ENCODE data around the gene TMEM238. TPM values are rescaled to one million over a fixed set of nuclear protein-coding genes. Genes with fewer than 3 reads are reported as not detected.

TMEM238 gene
- total and polyA plus RNA-seq, 2 experiments from 2014 or later, result 0.97 TPM; not detected in 1

- no peak overlapping the region for H3K27ac ChIP-seq
- DNase-seq, result peak; percentile 34
- 86 to 88% methylated on average over 28 to 42 of the region's 43 CpGs for WGBS, 2 experiments (ENCODE audit: low coverage in 1 of 2, low lambda C conversion rate in 2 of 2, missing lambda C conversion rate in 2 of 2)
These were observed 38.0 kb downstream of the TMEM238 start for GRCh38 chr19:55345818-55346724.

DNA sequence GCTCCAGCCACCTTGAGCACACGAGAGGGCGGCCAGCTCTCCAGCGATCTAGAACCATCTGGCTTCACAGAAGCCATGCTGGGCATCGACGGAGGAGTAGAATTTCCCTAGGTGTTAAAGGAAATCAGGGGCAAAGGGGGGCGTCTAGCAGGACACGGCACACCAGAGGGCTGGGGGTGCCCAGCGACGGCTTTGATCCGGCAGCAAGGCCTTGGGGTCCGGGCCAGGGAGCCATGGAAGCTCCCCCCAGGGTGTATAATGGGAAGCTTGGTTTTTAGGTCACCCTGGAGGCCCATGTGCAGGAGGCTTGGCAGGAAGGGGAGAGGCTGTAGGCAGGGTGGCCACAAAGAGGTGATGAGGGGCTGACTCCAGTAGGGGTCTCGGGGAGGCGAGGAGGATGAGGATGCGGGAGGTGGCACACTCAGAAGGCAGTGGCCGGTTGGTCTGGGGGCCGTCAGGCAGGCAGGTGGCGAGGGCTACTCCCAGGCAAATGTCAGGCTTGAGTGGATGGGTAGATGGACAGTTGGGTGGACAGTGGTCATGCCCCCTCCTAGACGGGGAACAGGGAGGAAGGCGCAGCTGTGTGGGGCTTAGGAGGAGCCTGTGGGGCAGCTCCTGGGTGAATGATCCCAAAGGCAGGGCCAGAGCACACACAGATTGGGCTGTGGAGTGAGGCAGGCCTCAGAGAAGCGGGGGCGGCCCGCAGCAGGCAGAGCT lies 38.8 kb downstream of the TMEM238 start:
- no peaks in the 10 kb centered on the region for H3K4me1 ChIP-seq (ENCODE audit: insufficient read depth)
- no peak overlapping the region for H3K4me2 ChIP-seq (ENCODE audit: unreplicated experiment)
- no peak overlapping the region for H3K9ac ChIP-seq
- no peaks in the 10 kb centered on the region for H4K20me1 ChIP-seq (ENCODE audit: insufficient read depth)
- DNase-seq, result no peak
- no peak overlapping the region for H3K4me3 ChIP-seq
- no peaks in the 10 kb centered on the region for H3K9me3 ChIP-seq (ENCODE audit: low read depth)
- H3K27ac ChIP-seq, result no peak overlapping the region
- H3K9me2 ChIP-seq (ENCODE audit: insufficient read depth), result no peaks in the 10 kb centered on the region
- peaks cover 7% of the 10 kb centered on the region; the same call in 1 of the 2 replicates for H3K79me2 ChIP-seq (ENCODE audit: insufficient read depth)
- H3K36me3 ChIP-seq (ENCODE audit: low read depth), result no peaks in the 10 kb centered on the region
- H3K27me3 ChIP-seq (replicated peaks; ENCODE audit: insufficient read depth), result no peaks in the 10 kb centered on the region
- in situ Hi-C loops (cut with MboI), result no loop called here
- H2AFZ ChIP-seq, result no peak overlapping the region
- TF ChIP-seq EZH2phosphoT487 (IDR thresholded peaks at IDR 0.05; ENCODE audit: insufficient read depth, low read depth) (no peak), EZH2 (IDR thresholded peaks at IDR 0.05; ENCODE audit: insufficient read depth, poor library complexity, severe bottlenecking) (no peak)
- H3F3A ChIP-seq (ENCODE audit: insufficient read depth), result no peaks in the 10 kb centered on the region
- WGBS, 2 experiments (ENCODE audit: low coverage in 1 of 2, low lambda C conversion rate in 2 of 2, missing lambda C conversion rate in 2 of 2), result 90 to 92% methylated on average over 18 to 22 of the region's 22 CpGs

More at GRCh38 chr19:55345818-55346724, 38.0 kb downstream of the TMEM238 start:
- no peaks in the 10 kb centered on the region for H3K9me3 ChIP-seq (ENCODE audit: low read depth)
- no peak overlapping the region for H2AFZ ChIP-seq
- H3K27me3 ChIP-seq (replicated peaks; ENCODE audit: insufficient read depth), result no peaks in the 10 kb centered on the region
- H3K9ac ChIP-seq, result no peak overlapping the region
- no peaks in the 10 kb centered on the region for H3K79me2 ChIP-seq (ENCODE audit: insufficient read depth)
- no peaks in the 10 kb centered on the region for H3K9me2 ChIP-seq (ENCODE audit: insufficient read depth)
- no peak overlapping the region for H3K4me3 ChIP-seq
- TF ChIP-seq EZH2phosphoT487 (IDR thresholded peaks at IDR 0.05; ENCODE audit: insufficient read depth, low read depth) (no peak), EZH2 (IDR thresholded peaks at IDR 0.05; ENCODE audit: insufficient read depth, poor library complexity, severe bottlenecking) (no peak)
- H3F3A ChIP-seq (ENCODE audit: insufficient read depth), result no peaks in the 10 kb centered on the region
- in situ Hi-C loops (cut with MboI), result no loop called here
- no peaks in the 10 kb centered on the region for H3K36me3 ChIP-seq (ENCODE audit: low read depth)
- no peaks in the 10 kb centered on the region for H4K20me1 ChIP-seq (ENCODE audit: insufficient read depth)
- H3K4me2 ChIP-seq (ENCODE audit: unreplicated experiment), result no peak overlapping the region
- no peaks in the 10 kb centered on the region for H3K4me1 ChIP-seq (ENCODE audit: insufficient read depth)

DNA sequence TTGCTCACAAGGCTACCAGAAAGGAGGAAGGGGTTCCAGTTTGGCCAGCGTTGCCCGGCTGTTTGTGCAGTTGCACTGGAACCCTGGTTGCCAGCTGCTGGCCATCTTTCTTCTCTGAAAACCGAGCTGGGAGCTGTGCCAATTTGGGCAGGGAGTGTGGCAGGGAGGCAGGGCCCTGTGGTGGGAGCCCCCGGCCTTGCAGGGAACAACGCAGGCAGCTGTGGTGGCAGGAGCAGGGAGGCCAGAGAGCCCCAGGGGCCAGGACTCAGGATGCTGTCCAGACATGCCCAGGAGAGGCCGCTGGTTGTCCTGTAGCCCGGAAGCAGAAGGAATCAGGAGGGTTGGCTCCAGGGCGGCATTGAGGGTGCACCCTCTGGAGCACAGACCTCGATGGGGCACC lies 39.6 kb downstream of the TMEM238 start:
- Histone ChIP-seq H3K4me1 (ENCODE audit: insufficient read depth) (no peaks in the 10 kb centered on the region), H3K9me2 (ENCODE audit: insufficient read depth) (no peaks in the 10 kb centered on the region), H3K4me3 (no peak overlapping the region), H3K4me2 (ENCODE audit: unreplicated experiment) (no peak overlapping the region), H3K27me3 (replicated peaks; ENCODE audit: insufficient read depth) (no peaks in the 10 kb centered on the region), H2AFZ (no peak overlapping the region), H3K9me3 (ENCODE audit: low read depth) (no peaks in the 10 kb centered on the region), H3K36me3 (ENCODE audit: low read depth) (no peaks in the 10 kb centered on the region), H3K79me2 (ENCODE audit: insufficient read depth) (peaks cover 8% of the 10 kb centered on the region; the same call in 1 of the 2 replicates), H3K27ac (no peak overlapping the region), H3K9ac (no peak overlapping the region), H4K20me1 (ENCODE audit: insufficient read depth) (no peaks in the 10 kb centered on the region), H3F3A (ENCODE audit: insufficient read depth) (no peaks in the 10 kb centered on the region)
- in situ Hi-C loops (cut with MboI), result no loop called here
- no peak for DNase-seq
- TF ChIP-seq EZH2phosphoT487 (IDR thresholded peaks at IDR 0.05; ENCODE audit: insufficient read depth, low read depth) (no peak), EZH2 (IDR thresholded peaks at IDR 0.05; ENCODE audit: insufficient read depth, poor library complexity, severe bottlenecking) (no peak)
- WGBS, 2 experiments (ENCODE audit: low coverage in 1 of 2, low lambda C conversion rate in 2 of 2, missing lambda C conversion rate in 2 of 2), result 78 to 81% methylated on average over 9 of the region's 9 CpGs
